HG03060 (cell line): ENCODE measurements around the gene SGMS1.
"Not testable (repeated sequence)": the region's sequence is repeated elsewhere in the genome, so short reads cannot be mapped to it uniquely, and the experiment has no call there.

Source experiments
- ATAC-seq: cut with Tn5 transposase; IDR thresholded peaks from one replicate; pipeline ENCODE4 v1.9.1; 2021; ENCODE audit warnings: low read depth, moderate number of reproducible peaks; ENCODE audit not compliant: unreplicated experiment

The SGMS1 gene

DNA sequence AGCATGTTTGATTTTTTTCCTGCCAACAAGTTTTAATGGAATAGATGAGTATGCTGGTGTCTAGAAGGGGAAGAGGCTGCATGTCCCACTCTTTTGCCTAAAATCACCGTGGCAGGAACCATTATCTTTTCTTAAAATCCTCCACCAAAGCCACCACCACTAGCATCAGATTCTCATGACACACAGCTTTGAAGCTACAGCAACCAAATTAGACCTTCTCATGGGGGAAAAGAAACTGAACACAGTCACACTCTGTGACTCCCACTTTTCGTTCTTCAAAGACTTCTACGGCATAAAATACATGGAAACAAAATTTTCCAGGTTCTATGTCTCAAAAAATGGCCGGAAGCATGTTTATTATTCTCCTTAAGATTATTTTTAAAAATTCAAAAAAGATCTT, 81.8 kb downstream of the SGMS1 start:
- no peak for ATAC-seq

DNA sequence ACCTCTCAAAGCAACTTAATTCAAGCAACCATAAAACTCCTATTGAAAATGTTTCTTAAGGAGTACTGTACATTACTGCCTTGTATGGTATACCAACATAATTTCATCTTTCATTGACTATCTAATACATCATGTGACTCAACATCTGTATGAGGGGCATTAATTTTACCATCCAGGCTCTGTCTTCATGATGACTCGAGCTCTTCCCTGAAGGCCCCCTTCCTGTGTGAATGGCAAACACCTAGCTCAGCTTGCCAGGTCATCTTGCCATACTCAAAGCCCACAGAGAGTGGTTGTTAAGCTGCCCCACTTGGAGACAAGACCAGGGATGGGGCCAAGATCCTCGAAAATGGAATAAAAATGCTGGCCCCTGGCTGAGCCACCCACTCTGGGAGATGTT, 82.4 kb downstream of the SGMS1 start:
- no peak for ATAC-seq

DNA sequence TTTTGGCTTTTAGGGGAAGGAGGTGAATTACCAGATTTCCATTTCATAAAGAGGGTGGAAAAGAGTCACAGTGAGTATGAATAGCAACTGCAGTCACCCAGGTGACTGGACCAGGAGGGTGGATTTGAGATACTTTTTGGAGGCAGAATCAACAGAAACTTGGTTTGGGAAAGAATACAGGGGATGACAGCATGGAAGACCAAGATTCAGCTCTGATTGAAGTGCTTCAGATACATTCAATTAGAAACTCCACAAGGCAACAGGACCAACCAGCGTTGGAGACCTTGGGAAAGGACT, 83.0 kb downstream of the SGMS1 start:
- ATAC-seq: no peak

DNA sequence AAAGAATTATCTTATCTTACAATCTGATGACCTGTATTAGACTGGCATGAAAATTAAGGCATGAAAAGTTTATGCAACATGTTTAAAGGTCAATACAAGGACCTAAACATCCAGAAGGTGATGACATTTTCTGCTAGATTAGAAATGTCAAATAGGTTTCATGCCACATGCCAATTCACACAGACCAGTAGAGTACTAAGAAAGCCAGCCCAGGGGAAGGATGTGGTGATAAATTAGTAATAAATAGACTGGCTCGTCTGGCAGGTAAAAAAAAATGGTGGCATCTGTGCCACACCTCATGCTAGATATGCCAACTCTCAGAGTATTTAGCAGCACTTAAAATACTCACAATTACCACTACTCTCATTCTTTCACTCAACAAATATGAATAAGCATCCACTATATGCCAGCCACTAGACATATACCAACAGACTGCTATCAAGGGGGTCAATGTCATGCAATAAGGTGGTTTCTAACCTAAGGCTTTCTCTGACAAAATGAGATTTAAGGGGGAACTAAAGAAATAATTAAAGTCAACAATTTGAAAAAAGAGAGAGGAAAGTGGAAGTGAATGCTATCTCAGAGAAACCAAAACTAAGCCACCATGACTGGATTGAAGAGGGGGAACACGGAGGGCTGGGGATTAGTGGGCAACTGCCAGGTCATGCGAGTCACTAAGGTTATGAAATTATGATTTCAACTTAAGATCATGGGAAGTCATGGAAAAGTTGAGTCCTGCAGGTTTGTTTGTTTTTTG, 83.5 kb downstream of the SGMS1 start:
- ATAC-seq: no peak

GRCh38 chr10:50538555-50539398, 85.0 kb downstream of the SGMS1 start:
- ATAC-seq: no peak

GRCh38 chr10:50536617-50537240, 87.0 kb downstream of the SGMS1 start:
- ATAC-seq: no peak

DNA sequence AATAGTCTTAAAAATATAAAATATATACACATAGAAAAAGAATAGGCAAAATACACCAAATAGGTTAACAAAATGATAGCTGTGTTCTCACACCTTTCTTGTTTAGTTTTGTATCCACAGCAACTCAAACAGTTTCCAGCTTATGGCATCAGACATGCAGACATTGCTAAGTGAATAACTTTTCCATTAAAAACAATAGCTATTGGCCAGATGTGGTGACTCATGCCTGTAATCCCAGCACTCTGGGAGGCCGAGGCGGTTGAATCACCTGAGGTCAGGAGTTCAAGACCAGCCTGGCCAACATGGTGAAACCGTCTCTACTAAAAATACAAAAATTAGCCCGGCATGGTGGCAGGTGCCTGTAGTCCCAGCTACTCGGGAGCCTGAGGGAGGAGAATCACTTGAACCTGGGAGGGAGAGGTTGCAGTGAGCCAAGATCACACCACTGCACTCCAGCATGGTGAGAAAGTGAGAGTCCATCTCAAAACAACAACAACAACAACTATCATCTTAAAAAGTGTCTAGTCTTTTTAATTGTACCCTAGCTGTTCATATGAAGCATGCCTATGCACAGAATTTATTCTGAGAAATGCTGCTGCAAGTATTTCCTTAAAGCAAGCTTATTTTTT, 88.9 kb downstream of the SGMS1 start:
- ATAC-seq: not testable (repeated sequence)

- ATAC-seq: no peak
Observed at GRCh38 chr10:50533296-50533695, 90.5 kb downstream of the SGMS1 start.

- ATAC-seq: no peak
Observed at GRCh38 chr10:50531388-50532077, 92.2 kb downstream of the SGMS1 start.

GRCh38 chr10:50529660-50530059, 94.1 kb downstream of the SGMS1 start:
- ATAC-seq: no peak

DNA sequence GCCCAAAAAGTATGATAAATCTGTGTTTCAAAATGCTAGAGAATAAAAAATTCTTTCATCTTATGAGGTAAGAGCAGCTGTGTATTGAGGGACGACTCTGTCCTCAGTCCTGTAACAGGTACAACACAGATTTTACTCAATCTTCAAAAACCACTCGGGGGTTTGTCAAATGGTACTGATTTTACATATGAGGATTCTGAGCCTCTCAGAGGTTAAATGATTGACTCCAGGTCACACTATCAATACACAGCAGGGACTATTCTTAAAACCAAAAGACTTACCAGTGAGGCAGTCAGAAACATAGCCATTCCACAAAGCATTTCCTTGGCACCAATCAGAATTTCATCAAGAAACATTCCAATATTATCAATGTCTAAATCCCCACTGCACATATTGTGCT, 95.5 kb downstream of the SGMS1 start:
- no peak for ATAC-seq

- no peak for ATAC-seq
Observed at GRCh38 chr10:50527442-50528043, 96.2 kb downstream of the SGMS1 start.

- ATAC-seq: no peak
Observed at GRCh38 chr10:50526185-50526584, 97.6 kb downstream of the SGMS1 start.

DNA sequence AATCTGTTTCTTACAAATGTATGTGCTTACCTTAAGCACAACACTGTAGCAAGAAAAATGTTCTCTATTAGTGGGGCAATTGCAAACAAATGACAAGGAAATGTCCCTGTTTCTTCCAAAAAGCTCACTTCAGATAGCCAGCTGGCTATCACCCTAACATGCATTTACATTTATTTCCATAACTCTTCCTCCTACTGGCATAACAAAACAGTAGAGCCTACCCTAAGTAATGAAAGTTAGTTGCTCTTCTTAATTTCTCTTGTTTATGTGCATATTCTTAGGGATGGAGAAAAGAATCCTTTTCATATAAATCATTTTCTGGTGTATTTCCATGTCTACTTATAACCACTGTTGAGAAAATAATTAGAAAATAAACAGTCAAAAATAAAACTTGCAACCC, 100.4 kb downstream of the SGMS1 start:
- no peak for ATAC-seq

DNA sequence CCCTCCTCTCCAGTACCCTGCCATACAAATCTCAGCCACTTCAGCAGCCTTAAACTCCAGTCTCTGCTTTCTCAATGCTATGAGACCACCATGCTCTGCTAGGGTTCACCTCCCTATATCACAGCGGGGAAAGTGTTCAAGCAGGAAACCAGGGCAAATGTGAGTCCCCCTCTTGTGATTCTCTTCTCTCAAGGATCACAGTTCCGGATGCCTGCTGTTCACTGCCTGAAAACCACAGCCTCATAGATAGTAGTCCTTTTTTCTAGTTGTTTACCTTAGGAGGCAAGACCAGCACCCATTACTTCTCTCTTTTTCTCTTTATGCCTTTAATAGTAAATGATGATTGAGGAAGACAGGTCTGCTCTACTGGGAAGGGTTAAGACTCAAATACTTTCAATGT, 100.8 kb downstream of the SGMS1 start:
- ATAC-seq: no peak

- ATAC-seq: no peak
Observed at GRCh38 chr10:50520115-50520514, 103.6 kb downstream of the SGMS1 start.

- ATAC-seq: no peak
Observed at GRCh38 chr10:50517626-50518025, 106.1 kb downstream of the SGMS1 start.

- no peak for ATAC-seq
Observed at GRCh38 chr10:50516171-50516570, 107.6 kb downstream of the SGMS1 start.

DNA sequence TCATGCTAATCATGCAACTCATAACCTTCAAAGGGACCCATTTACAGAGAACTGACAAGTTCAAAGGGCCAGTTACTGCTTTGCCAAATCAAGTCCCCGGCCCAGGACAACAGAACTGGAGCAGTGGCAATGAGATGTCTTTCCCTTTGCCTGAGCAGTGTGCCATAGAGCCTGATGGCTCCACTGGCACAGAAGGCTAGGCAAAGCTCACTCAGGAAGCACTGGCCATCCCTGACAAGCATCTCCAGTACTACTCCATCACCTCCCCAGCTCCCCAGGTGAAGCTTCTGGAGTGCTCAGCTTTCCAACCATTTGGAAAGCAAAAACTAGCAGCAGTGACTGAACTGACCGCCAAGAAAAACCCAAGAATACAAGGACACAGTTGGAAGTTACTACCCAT, 108.3 kb downstream of the SGMS1 start:
- no peak for ATAC-seq

- ATAC-seq: no peak
Observed at GRCh38 chr10:50514995-50515394, 108.8 kb downstream of the SGMS1 start.
